Measurements from ENCODE around the gene R3HDM4.

R3HDM4 gene

GRCh38 chr19:947707-948539, 34.9 kb upstream of the R3HDM4 start:
- no peak for DNase-seq (ENCODE audit: low read depth in 1 of 2, low spot score in 1 of 2)

- no peak for DNase-seq (ENCODE audit: low read depth in 1 of 2, low spot score in 1 of 2)
Measured at GRCh38 chr19:947090-947706, 34.2 kb upstream of the R3HDM4 start.

DNA sequence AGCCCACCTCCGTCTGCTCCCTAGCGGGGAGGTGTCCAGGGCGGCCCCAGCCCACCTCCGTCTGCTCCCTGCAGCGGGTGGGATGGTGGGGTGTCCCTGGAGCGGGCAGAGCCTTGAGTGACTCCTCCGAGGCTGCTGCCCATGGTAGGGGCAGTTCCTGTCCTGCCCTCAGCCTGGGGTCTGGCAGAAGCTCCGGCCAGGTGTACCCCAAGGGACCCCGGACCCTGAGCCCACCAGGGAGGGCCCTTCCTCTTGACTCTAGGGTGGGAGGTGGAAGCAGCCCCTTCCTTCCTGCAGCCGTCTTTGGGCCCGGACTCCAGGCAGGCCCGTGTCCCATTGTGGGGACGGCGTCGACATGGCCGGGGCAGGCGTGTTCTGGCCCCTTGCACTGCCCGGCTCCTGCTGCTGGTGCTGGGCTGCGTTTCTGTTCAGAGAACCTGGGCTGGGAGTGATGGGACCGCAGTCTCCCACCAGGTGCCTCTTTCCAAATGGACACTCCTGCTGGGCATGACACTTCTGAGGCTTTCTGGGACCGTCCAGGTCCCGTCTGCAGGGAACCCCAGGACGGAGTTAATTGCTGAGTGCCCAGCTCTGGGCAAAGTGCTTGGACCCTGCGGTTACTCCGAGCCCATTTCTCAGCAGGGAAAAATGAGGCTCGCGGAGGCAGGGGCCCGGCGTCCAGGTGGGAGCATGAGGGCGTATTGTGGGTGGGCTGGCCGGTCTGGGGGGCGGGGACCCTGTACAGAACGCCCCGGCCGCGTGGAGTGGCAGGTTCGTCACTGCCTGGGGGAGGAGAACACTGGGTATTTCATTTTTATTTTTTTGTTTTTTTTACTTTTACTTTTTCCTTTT, 32.6 kb upstream of the R3HDM4 start:
- DNase-seq (ENCODE audit: low read depth in 1 of 2, low spot score in 1 of 2), result no peak

GRCh38 chr19:944663-945241, 31.7 kb upstream of the R3HDM4 start:
- no peak for DNase-seq (ENCODE audit: low read depth in 1 of 2, low spot score in 1 of 2)

DNA sequence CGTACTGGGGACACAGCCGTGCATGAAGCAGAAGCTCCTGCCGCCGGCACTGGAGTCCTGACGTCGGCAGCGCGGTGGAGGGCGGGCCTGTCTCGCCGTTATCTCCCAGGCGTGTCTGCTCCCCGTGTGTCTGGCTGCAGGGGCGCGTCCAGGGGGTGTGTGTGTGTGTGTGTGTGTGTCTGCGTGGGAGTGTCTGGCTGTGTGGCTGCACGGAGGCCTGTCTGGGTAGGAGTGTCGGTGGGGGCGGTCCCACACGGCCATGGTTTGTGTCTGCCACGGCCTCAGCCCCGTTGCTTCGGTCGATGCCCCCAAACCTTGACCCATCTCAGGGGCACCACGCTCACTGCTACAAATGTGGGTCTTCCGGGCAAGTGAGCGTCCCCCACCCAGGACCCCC, 31.1 kb upstream of the R3HDM4 start:
- DNase-seq (ENCODE audit: low read depth in 1 of 2, low spot score in 1 of 2), result no peak

DNA sequence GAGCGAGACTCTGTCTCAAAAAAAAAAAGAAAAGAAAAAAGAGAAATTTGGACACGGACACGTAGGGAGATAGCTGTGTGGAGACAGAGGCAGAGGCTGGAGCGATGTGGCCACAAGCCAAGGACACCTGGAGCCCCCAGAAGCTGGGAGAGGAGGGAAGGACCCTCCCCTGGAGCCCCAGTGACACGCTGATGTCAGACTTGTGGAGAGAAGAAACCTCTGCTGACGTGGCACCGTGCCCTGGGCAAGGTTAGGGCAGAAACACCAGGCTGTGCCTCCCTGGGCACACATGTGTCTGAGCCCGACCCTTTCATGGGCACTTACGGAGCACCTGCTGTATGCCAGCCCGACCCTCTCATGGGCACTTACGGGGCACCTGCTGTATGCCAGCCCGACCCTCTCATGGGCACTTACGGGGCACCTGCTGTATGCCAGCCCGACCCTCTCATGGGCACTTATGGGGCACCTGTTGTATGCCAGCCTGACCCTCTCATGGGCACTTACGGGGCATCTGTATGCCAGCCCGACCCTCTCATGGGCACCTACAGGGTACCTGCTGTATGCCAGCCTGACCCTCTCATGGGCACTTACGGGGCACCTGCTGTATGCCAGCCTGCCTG, 30.6 kb upstream of the R3HDM4 start:
- DNase-seq (ENCODE audit: low read depth in 1 of 2, low spot score in 1 of 2), result no peak

GRCh38 chr19:942133-942645, 29.2 kb upstream of the R3HDM4 start:
- DNase-seq (ENCODE audit: low read depth in 1 of 2, low spot score in 1 of 2), result no peak

- no peak for DNase-seq (ENCODE audit: low read depth in 1 of 2, low spot score in 1 of 2)
Measured at GRCh38 chr19:941292-942132, 28.5 kb upstream of the R3HDM4 start.

DNA sequence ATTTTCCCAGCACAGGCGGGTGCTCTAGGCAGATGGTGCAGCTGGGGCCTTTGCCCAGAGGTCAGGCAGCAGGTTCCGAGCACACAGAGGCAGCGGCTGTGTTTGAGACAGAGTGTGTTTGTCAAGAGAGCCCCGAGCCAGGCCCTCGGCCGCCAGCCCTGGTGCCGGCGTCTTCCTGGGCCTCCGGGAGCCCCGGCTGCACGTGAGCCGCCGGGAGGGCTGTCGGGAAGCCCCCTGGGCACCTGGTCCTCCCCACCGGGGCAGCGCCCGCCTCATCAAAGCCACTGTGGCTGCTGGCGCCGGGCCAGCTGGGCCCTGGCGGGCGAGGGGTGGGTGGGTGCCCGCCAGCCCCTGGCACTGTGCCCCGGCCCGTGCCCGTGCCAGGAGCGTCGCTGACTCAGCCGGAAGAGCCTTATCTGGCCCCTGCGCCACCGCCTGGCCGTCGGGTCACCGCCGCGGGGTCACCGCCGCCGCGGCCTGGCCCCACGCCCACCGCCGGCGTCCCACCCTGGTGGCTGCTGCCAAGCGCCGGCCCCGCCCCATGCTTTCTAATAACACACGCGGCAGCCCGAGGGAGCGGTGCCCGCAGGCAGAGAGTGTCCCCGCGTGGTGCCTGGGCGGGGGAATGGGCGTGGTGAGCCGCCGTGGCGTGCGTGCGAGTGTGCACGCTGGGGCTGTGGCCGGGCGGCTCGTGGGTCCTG, 27.7 kb upstream of the R3HDM4 start:
- DNase-seq (ENCODE audit: low read depth in 1 of 2, low spot score in 1 of 2), result peak; percentile 36 to 37

DNA sequence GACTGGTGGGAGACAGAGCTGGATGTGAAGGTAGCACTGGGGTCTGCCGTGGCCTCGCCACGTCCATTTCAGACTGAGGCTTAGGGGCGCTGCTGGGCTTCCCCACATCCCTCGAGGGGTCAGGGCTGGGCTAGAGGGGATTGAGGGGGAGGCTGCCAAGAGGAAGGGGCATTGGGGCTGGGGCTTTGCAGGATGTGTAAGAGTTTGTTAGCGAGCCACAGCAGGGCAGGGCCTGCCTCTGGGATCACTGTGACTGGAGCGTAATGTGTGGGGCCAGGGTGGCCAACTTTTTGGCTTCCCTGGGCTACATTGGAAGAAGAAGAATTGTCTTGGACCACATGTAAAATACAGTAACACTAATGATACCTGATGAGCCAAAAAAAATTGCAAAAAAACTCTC, 26.9 kb upstream of the R3HDM4 start:
- no peak for DNase-seq (ENCODE audit: low read depth in 1 of 2, low spot score in 1 of 2)

DNA sequence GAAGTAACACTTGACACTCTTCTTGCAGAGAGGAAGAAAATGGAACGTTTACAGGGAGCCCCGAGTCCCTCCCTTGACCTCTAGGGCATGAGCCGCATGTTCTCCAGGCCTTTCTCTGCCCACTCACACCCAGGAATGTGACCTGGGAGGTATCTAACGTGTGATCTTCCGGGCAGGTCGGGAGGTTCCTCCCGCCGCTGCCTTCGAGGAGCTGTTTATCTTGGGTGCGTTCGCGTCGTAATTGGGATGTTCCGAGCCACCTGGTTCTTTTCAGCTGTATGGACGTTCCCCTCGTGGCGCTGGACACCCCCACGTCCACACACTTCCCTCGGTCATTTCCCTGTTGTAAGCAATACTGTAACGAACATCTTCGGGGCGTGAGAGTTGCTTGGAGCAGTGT, 26.4 kb upstream of the R3HDM4 start:
- DNase-seq (ENCODE audit: low read depth in 1 of 2, low spot score in 1 of 2), result no peak

- no peak for DNase-seq (ENCODE audit: low read depth in 1 of 2, low spot score in 1 of 2)
Measured at GRCh38 chr19:938233-938923, 25.4 kb upstream of the R3HDM4 start.

DNA sequence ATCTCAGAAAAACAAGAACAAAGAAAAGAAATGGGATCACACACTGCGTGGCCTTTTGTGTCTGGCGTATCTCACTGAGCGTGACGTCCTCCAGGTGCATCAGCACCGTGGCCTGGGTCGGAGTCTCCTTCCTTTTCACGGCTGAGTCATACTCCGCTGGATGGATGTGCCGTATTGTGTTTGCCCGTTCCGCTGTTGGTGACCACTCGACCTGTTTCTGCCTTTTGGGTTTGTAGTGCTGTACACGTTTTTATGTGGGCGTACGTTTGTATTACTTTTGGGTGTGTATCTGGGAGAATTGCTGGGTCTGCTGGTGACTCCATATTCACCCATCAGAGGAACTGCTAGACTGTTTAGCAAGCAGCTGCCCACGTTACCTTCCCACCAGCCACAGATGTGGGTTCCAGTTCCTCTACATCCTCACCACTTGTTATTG, 24.3 kb upstream of the R3HDM4 start:
- no peak for DNase-seq (ENCODE audit: low read depth in 1 of 2, low spot score in 1 of 2)

DNA sequence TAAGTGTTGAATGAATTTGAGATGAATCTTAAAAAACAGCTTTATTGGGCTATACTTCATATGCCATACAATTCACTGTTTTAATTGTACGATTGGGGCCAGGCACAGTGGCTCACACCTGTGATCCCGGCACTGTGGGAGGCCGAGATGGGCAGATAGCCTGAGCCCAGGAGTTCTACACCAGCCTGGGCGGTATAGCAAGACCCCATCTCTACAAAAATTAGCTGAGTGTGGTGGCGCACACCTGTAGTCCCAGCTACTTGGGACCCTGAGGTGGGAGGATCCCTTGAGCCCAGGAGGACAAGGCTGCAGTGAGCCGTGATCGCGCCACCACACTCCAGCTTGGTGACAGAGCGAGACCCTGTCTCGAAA, 23.1 kb upstream of the R3HDM4 start:
- DNase-seq (ENCODE audit: low read depth in 1 of 2, low spot score in 1 of 2), result no peak

GRCh38 chr19:934865-935479, 22.0 kb upstream of the R3HDM4 start:
- no peak for DNase-seq (ENCODE audit: low read depth in 1 of 2, low spot score in 1 of 2)

DNA sequence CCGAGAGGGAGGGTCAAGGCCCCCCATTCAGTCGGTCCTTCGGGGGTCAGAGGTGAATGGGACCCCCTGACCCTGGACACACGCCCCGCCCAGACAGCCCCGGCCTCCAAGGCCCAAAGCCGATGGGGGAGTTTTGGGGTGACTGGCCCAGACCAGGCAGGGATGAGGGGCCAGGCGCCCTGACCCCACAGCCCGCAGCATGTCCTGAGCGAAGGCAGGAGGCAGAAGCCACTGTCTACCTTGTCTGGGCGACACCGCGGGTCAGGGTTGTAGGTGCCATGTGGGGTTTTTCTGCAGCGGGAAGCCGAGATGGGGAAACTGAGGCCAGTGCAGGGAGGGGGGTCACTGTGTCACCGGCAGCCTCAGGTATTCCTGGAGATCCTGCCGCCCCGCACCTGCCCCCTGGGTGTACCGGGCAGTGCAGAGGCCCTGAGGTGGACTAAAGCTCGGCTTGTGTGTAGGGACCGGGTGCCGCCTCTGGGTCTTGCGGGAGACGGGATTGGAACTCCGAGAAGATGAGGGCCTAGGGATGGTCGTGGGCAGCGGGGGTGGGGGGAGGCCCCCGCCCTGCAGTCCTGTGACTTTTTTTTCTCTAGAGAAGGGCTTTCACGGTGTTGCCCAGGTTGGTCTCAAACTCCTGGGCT, 21.3 kb upstream of the R3HDM4 start:
- DNase-seq (ENCODE audit: low read depth in 1 of 2, low spot score in 1 of 2), result no peak

GRCh38 chr19:933553-933882, 20.5 kb upstream of the R3HDM4 start:
- no peak for DNase-seq (ENCODE audit: low read depth in 1 of 2, low spot score in 1 of 2)
